ENCODE data around the gene UBE2E3. TPM values are rescaled to one million over a fixed set of nuclear protein-coding genes. Genes with fewer than 3 reads are reported as not detected.

Gene UBE2E3
- total RNA-seq, 2 donors from 2014 or later: 43.1 to 52.5 TPM

DNA sequence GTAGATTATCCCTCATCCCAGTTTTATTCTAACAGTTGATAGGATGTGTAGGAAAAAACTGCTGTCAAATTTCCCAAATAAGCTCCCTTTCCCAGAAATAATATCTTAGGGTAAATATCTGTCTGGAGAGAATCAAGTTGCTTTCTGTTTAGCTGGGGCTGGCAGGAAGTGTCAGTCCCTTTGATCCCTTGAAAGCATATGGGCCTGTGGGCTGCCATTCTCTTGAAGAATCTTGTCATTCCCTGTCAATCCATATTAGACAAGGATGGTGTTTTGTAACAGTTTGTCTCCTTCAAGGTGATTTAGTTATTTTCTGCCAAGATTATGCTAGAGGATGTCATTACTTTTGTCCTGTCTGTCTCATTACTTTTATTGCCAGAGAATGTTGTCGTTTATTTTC lies 37.1 kb upstream of the UBE2E3 start:
- Histone ChIP-seq H3K4me3 (no peak overlapping the region), H3K9me3 (no peaks in the 10 kb centered on the region), H3K36me3 (no peaks in the 10 kb centered on the region), H3K4me1 (no peaks in the 10 kb centered on the region), H3K27me3 (no peaks in the 10 kb centered on the region), H3K9ac (ENCODE audit: low read depth in 2 of 2, low read length in 2 of 2) (no peak overlapping the region), H3K27ac (no peak overlapping the region)
- DNase-seq: no peak
- no peak for TF ChIP-seq CTCF (IDR thresholded peaks at IDR 0.05)
- intact Hi-C loops (cut with DNase I): no loop called here

DNA sequence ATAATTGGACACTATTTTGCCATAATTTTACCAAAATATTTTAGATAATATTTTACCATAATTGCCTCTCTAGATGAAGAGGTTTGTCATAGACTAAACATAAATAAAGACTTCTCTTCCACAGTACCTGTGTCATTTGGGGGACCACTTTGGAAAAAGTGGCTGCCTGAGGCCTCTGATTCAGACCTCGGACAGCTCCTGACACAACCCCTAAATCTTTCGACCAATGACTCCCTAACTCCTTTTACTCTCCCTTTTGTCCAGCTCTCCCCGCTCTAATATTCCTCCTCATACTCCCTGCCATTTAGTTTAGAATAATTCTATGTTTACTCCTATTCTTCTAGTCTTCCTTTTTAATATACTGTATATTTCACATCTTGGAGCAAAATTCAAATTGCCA lies 36.0 kb upstream of the UBE2E3 start:
- Histone ChIP-seq H3K36me3 (no peaks in the 10 kb centered on the region), H3K9ac (ENCODE audit: low read depth in 2 of 2, low read length in 2 of 2) (no peak overlapping the region), H3K27me3 (no peaks in the 10 kb centered on the region), H3K9me3 (no peaks in the 10 kb centered on the region), H3K4me1 (no peaks in the 10 kb centered on the region), H3K4me3 (no peak overlapping the region), H3K27ac (no peak overlapping the region)
- intact Hi-C loops (cut with DNase I): no loop called here
- no peak for DNase-seq
- no peak for TF ChIP-seq CTCF (IDR thresholded peaks at IDR 0.05)

GRCh38 chr2:180947208-180947689 lies 33.2 kb upstream of the UBE2E3 start:
- Histone ChIP-seq H3K9me3 (no peaks in the 10 kb centered on the region), H3K36me3 (no peaks in the 10 kb centered on the region), H3K4me3 (no peak overlapping the region), H3K27ac (no peak overlapping the region), H3K4me1 (no peaks in the 10 kb centered on the region), H3K9ac (ENCODE audit: low read depth in 2 of 2, low read length in 2 of 2) (no peak overlapping the region), H3K27me3 (no peaks in the 10 kb centered on the region)
- DNase-seq: no peak
- TF ChIP-seq CTCF (IDR thresholded peaks at IDR 0.05): no peak
- intact Hi-C loops (cut with DNase I): no loop called here

DNA sequence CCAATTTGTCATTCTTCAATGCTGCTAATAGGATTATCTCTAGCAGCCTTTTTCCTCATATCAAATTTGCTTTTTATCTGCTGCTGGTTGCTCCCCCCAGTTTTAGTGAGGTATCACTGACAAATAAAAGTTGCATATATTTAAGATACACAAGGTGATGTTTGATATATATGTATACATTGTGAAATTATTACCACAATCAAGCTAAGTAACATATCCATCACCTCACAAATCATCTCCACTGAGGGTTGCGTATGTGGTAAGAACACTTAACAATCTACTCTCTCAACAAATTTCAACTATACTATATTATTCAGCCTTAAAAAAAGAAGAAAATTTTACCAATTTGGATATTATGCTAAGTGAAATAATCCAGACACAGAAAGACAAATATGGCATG lies 30.5 kb upstream of the UBE2E3 start:
- no peak for DNase-seq
- Histone ChIP-seq H3K4me3 (no peak overlapping the region), H3K4me1 (no peaks in the 10 kb centered on the region), H3K9ac (ENCODE audit: low read depth in 2 of 2, low read length in 2 of 2) (no peak overlapping the region), H3K36me3 (no peaks in the 10 kb centered on the region), H3K27ac (no peak overlapping the region), H3K9me3 (no peaks in the 10 kb centered on the region), H3K27me3 (no peaks in the 10 kb centered on the region)
- TF ChIP-seq CTCF (IDR thresholded peaks at IDR 0.05): no peak
- intact Hi-C loops (cut with DNase I): no loop called here

- no peaks in the 10 kb centered on the region for H3K4me1 ChIP-seq
- no peaks in the 10 kb centered on the region for H3K9me3 ChIP-seq
- TF ChIP-seq CTCF (IDR thresholded peaks at IDR 0.05): no peak
- intact Hi-C loops (cut with DNase I): no loop called here
- H3K4me3 ChIP-seq: no peak overlapping the region
- no peaks in the 10 kb centered on the region for H3K27me3 ChIP-seq
- no peak overlapping the region for H3K9ac ChIP-seq (ENCODE audit: low read depth in 2 of 2, low read length in 2 of 2)
- no peak for DNase-seq
- no peaks in the 10 kb centered on the region for H3K36me3 ChIP-seq
- no peak overlapping the region for H3K27ac ChIP-seq
Observed at GRCh38 chr2:180952082-180952481, 28.3 kb upstream of the UBE2E3 start.
